ENCODE results near the gene MRPL27. TPM values are rescaled to one million over a fixed set of nuclear protein-coding genes. Genes with fewer than 3 reads are reported as not detected.

MRPL27 gene
- total RNA-seq, 1 experiment from 2014 or later = 106 TPM

DNA sequence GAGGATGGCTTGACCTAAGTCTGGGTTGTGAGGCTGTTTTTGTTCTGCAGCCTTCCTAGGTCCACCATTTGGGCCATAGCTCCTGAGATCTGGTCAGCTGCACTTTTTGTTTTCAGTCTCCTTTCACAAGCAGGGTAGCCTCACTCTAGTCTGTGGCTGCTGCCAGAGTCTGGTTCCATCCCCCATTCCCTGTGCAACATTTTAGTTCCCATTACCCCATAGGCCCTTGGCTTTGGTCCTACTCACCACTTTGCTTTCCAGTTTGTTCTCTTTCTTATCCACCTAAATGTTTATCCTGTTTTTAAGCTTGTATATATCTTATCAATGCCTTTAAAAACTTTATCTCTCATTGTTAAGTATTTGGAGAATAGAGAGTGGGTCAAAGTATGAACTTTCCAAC is 33.6 kb downstream of the MRPL27 start:
- Histone ChIP-seq H3K36me3 (ENCODE audit: control insufficient read depth in 1 of 2, insufficient read depth in 2 of 2, low read length in 2 of 2) (no peaks in the 10 kb centered on the region), H3K4me1 (ENCODE audit: control insufficient read depth in 1 of 2, insufficient read depth in 2 of 2, low read length in 2 of 2) (peaks cover 0 to 4% of the 10 kb centered on the region in 2 experiments; a peak in 2 of 4 replicates), H3K27me3 (ENCODE audit: insufficient read depth, low read length) (no peaks in the 10 kb centered on the region), H3K9me2 (ENCODE audit: insufficient read depth) (no peaks in the 10 kb centered on the region), H2AFZ (ENCODE audit: low read depth, low read length, poor library complexity, severe bottlenecking) (no peak overlapping the region), H3K9me3 (ENCODE audit: control insufficient read depth in 1 of 2, insufficient read depth in 1 of 2, low read depth in 1 of 2, low read length in 2 of 2) (no peaks in the 10 kb centered on the region), H3K27ac (ENCODE audit: low read depth, low read length) (no peak overlapping the region), H3K79me2 (ENCODE audit: insufficient read depth, low read length) (no peaks in the 10 kb centered on the region), H3K4me2 (ENCODE audit: low read length) (no peak overlapping the region), H4K20me1 (ENCODE audit: insufficient read depth) (no peaks in the 10 kb centered on the region), H3K4me3 (replicated peaks in 1 of 2; ENCODE audit: low read depth in 1 of 2, low read length in 2 of 2) (no peak overlapping the region), H3K9ac (ENCODE audit: low read length) (no peak overlapping the region)
- ChIA-PET RAD21 (ENCODE audit: low non-redundant PET in 1 of 2, low total read pairs in 2 of 2, uncharacterized antibody in 2 of 2, unreplicated experiment in 2 of 2) (no interaction called here), POLR2A (no interaction called here), CTCF (interaction anchor here (1.1 kb wide), 1 partner anchor 139 kb away, joined by 4 read pairs; no protein-coding TSS in a partner anchor)
- TF ChIP-seq, protein P1, sequence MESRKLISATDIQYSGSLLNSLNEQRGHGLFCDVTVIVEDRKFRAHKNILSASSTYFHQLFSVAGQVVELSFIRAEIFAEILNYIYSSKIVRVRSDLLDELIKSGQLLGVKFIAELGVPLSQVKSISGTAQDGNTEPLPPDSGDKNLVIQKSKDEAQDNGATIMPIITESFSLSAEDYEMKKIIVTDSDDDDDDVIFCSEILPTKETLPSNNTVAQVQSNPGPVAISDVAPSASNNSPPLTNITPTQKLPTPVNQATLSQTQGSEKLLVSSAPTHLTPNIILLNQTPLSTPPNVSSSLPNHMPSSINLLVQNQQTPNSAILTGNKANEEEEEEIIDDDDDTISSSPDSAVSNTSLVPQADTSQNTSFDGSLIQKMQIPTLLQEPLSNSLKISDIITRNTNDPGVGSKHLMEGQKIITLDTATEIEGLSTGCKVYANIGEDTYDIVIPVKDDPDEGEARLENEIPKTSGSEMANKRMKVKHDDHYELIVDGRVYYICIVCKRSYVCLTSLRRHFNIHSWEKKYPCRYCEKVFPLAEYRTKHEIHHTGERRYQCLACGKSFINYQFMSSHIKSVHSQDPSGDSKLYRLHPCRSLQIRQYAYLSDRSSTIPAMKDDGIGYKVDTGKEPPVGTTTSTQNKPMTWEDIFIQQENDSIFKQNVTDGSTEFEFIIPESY (IDR thresholded peaks at IDR 0.05; ENCODE audit: extremely low read depth, insufficient replicate concordance, low read length) = no peak
- TF ChIP-seq ZNF274 (IDR thresholded peaks at IDR 0.05; ENCODE audit: low read depth, low read length) (no peak), POLR2A (IDR thresholded peaks at IDR 0.05; ENCODE audit: borderline replicate concordance, extremely low read depth, insufficient read depth, insufficient read length) (no peak), YY1 (IDR thresholded peaks at IDR 0.05; ENCODE audit: extremely low read depth, insufficient replicate concordance, low read depth, low read length) (no peak), EGR1 (IDR thresholded peaks at IDR 0.05; ENCODE audit: low read depth) (no peak), CBX3 (IDR thresholded peaks at IDR 0.05; ENCODE audit: low read depth) (no peak), CEBPB (IDR thresholded peaks at IDR 0.05; ENCODE audit: low read depth) (no peak), EZH2phosphoT487 (IDR thresholded peaks at IDR 0.05; ENCODE audit: borderline replicate concordance) (no peak)
- TF ChIP-seq, protein P2, sequence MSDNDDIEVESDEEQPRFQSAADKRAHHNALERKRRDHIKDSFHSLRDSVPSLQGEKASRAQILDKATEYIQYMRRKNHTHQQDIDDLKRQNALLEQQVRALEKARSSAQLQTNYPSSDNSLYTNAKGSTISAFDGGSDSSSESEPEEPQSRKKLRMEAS (IDR thresholded peaks at IDR 0.05) = no peak
- intact Hi-C loops (cut with micrococcal nuclease) = no loop called here
- no peak for DNase-seq (ENCODE audit: low read depth, low spot score)
- no TSS peak for BruUV-seq (replicated peaks)
- ATAC-seq = no peak

Data from HCT116 (cell line).